ENCODE results near the gene PCDHGB3. TPM values are rescaled to one million over a fixed set of nuclear protein-coding genes. Genes with fewer than 3 reads are reported as not detected.
"Not testable (repeated sequence)": the region's sequence is repeated elsewhere in the genome, so short reads cannot be mapped to it uniquely, and the experiment has no call there.

Gene PCDHGB3
- total and polyA plus RNA-seq, 9 of the 15 experiments (the other 6 are each of a cell fraction or from before 2014, with no cell fraction given): 0.05 to 0.19 (median 0.11) TPM; not detected in 2

DNA sequence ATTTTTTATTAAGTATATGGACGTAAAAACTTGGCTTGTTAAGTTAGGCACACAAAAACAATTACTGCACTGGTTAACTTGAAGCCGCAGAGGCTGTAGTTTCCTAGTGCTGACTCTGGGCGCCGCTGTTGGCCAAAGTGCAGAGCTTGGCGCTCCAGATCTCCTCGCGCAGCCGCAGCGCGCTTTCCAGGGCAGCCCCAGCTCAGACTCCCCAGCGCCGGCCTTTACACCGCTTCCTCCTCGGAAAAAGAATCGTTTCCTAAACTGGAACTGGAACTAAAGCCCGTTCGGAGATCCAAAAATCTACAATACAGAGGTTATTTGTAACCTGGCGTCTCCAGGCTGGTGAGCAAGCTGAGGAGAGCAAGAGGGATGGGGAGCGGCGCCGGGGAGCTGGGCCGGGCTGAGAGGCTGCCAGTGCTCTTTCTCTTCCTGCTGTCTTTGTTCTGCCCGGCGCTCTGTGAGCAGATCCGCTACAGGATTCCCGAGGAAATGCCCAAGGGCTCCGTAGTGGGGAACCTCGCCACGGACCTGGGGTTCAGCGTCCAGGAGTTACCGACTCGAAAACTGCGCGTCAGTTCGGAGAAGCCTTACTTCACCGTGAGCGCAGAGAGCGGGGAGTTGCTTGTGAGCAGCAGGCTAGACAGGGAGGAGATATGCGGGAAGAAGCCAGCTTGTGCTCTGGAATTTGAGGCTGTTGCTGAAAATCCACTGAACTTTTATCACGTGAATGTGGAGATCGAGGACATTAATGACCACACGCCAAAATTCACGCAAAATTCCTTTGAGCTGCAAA lies 27.9 kb downstream of the PCDHGB3 start, which contains the start of gene PCDHGB5:
TSS of gene PCDHGB5 (plus strand) at position 192 of the 796 bp plus-strand sequence. CDS start at position 373, 181 bp downstream.
- POLR2A ChIA-PET: interaction anchor here (0.6 to 1.1 kb wide), 2 partner anchors 9 to 13 kb away, joined by 3 read pairs; no protein-coding TSS in a partner anchor
- FAIRE-seq (peak; percentile 48), ATAC-seq (peak; percentile 99), DNase-seq (ENCODE audit: extremely low read depth in 1 of 4, low spot score in 3 of 4) (peak in 3 of 4 experiments; percentile 13 to 58 (median 23))
- H3K27ac ChIP-seq (ENCODE audit: extremely low read depth, low read depth, low read length); H3K36me3 ChIP-seq (ENCODE audit: control insufficient read depth, insufficient read depth, low read length); H3K9me3 ChIP-seq (replicated peaks; ENCODE audit: control insufficient read depth, insufficient read depth, low read depth, low read length); H3K79me2 ChIP-seq (ENCODE audit: control insufficient read depth, insufficient read depth, low read length); H3K9me1 ChIP-seq (ENCODE audit: control insufficient read depth, insufficient read depth, low read length); intact Hi-C loops (cut with micrococcal nuclease); H4K20me1 ChIP-seq (replicated peaks; ENCODE audit: control insufficient read depth, insufficient read depth, low read length); BruUV-seq (replicated peaks); H2AFZ ChIP-seq (ENCODE audit: low read depth, low read length); CTCF ChIA-PET (ENCODE audit: low intra/inter-chr PET ratio); in situ Hi-C loops (cut with MboI); H3K9ac ChIP-seq (ENCODE audit: insufficient read depth in 1 of 2, low read depth in 2 of 2, low read length in 2 of 2); H3K4me2 ChIP-seq (ENCODE audit: insufficient read depth, low read length): not testable (repeated sequence)
- 6% methylated on average over 20 of the region's 43 CpGs for WGBS (ENCODE audit: insufficient coverage, low coverage, missing lambda C conversion rate)
- peaks cover 0 to 32% of the 10 kb centered on the region in 2 experiments; a peak in 3 of 5 replicates for H3K27me3 ChIP-seq (ENCODE audit: control insufficient read depth in 2 of 2, insufficient read depth in 2 of 2, low read length in 2 of 2)
- peaks cover 0 to 14% of the 10 kb centered on the region in 2 experiments; a peak in 3 of 5 replicates for H3K4me1 ChIP-seq (replicated peaks in 1 of 2; ENCODE audit: control insufficient read depth in 2 of 2, insufficient read depth in 2 of 2, low read length in 2 of 2)
- H3K4me3 ChIP-seq: peak within 1 kb of the TSS; percentile 18; the same call in 1 of the 2 replicates
- TF ChIP-seq RAD21 (CRISPR knock-in tag; conservative IDR thresholded peaks at IDR 0.05 in 1 of 2, IDR thresholded peaks at IDR 0.05 in 1 of 2) (peak in 1 of 2 experiments; percentile 41; a peak in 2 of 4 replicates), NRF1 (conservative IDR thresholded peaks at IDR 0.05 in 1 of 2, IDR thresholded peaks at IDR 0.05 in 1 of 2) (peak; percentile 89 to 90), CTCF (IDR thresholded peaks at IDR 0.05 in 2 of 3, conservative IDR thresholded peaks at IDR 0.05 in 1 of 3; ENCODE audit: insufficient read depth in 2 of 3, low read depth in 1 of 3, low read length in 3 of 3) (peak; percentile 55 to 68 (median 64))

All from K562 (cell line).